K562 (cell line): ENCODE results near the gene DAAM1. TPM values are rescaled to one million over a fixed set of nuclear protein-coding genes. Genes with fewer than 3 reads are reported as not detected.

Source experiments
- ATAC-seq: fragments of 200-7000 bp; cut with Tn5 transposase; 3 replicates; pipeline ENCODE4 v1.9.1; 2020; ENCODE audit warnings: moderate library complexity
- BruUV-seq: library from RNA; stranded (reverse); fragments of 400-500 nt; replicated peaks from 2 replicates; lab custom pipeline; 2021; lab: Mats Ljungman, UMichigan
- CTCF ChIA-PET: fragments of 300-600 bp; formaldehyde crosslinking; extraction: SDS; loops from one replicate; lab custom pipeline; 2021; ENCODE audit warnings: low intra/inter-chr PET ratio; lab: Yijun Ruan, JAX
- POLR2A ChIA-PET: fragments of 300-600, 350-650 bp; sonication (Branson Sonifier 250); formaldehyde crosslinking; extraction: SDS; loops from one replicate; lab custom pipeline; 2021; ENCODE audit warnings: antibody characterized with exemption, inconsistent platforms; lab: Yijun Ruan, JAX
- DNase-seq, 4 experiments: peaks; one replicate each; pipeline versions ENCODE4 v3.0.0 to v3.0.0-alpha.2; 2011 to 2018; ENCODE audit warnings: low spot score in 3 of 4, mixed read lengths in 3 of 4; ENCODE audit errors: extremely low read depth in 1 of 4
- FAIRE-seq: peaks from 2 replicates; lab custom pipeline; 2011; peaks lifted over from hg19 to GRCh38; lab: Jason Lieb, UNC
- H2AFZ ChIP-seq: 2 replicates; pipeline ENCODE4 v1.6.0; 2011; ENCODE audit warnings: low read depth, low read length, control low read depth, inconsistent platforms
- H3K27ac ChIP-seq: fragments of 200-600 bp; 3 replicates; pipeline ENCODE4 v1.8.0; 2011; ENCODE audit warnings: low read depth, mild to moderate bottlenecking, control low read depth, inconsistent platforms, low read length, moderate library complexity, mixed read lengths; ENCODE audit errors: extremely low read depth
- H3K27me3 ChIP-seq, 2 experiments: fragments of 300-600 bp in 1 of 2; 2 replicates in 1 of 2; 3 replicates in 1 of 2; pipeline versions ENCODE4 v1.6.0 to v1.8.0; 2011; ENCODE audit warnings: inconsistent platforms in 2 of 2, low read length in 2 of 2, mild to moderate bottlenecking in 1 of 2, mixed read lengths in 1 of 2, moderate library complexity in 1 of 2; ENCODE audit not compliant: control insufficient read depth in 2 of 2, insufficient read depth in 2 of 2
- H3K36me3 ChIP-seq: fragments of 300-600 bp; 3 replicates; pipeline ENCODE4 v1.8.0; 2011; ENCODE audit warnings: mild to moderate bottlenecking, low read length, inconsistent platforms; ENCODE audit not compliant: control insufficient read depth, insufficient read depth
- H3K4me1 ChIP-seq, 2 experiments: fragments of 200-600 bp in 1 of 2; replicated peaks in 1 of 2; 2 replicates in 1 of 2; 3 replicates in 1 of 2; pipeline versions ENCODE4 v1.5.1 to v1.8.0; 2011; ENCODE audit warnings: inconsistent platforms in 2 of 2, low read length in 2 of 2, mild to moderate bottlenecking in 1 of 2, mixed read lengths in 1 of 2, moderate library complexity in 1 of 2; ENCODE audit not compliant: control insufficient read depth in 2 of 2, insufficient read depth in 2 of 2
- H3K4me2 ChIP-seq: 2 replicates; pipeline ENCODE4 v1.6.1; 2011; ENCODE audit warnings: low read length, control low read depth, inconsistent platforms, mixed read lengths; ENCODE audit not compliant: insufficient read depth
- H3K4me3 ChIP-seq: fragments of 200-600 bp; sonication (generic), shearing (Covaris generic); 2 replicates; pipeline ENCODE4 v1.5.1; 2016; ENCODE audit warnings: control low read depth, inconsistent platforms
- H3K79me2 ChIP-seq: fragments of 200-600 bp; 3 replicates; pipeline ENCODE4 v1.8.0; 2011; ENCODE audit warnings: low read length, inconsistent platforms; ENCODE audit not compliant: control insufficient read depth, insufficient read depth
- H3K9ac ChIP-seq, 2 experiments: 2 replicates each; pipeline versions ENCODE4 v1.6.0 to v1.6.1; 2011; ENCODE audit warnings: low read depth in 2 of 2, low read length in 2 of 2, control low read depth in 1 of 2, inconsistent platforms in 1 of 2, mild to moderate bottlenecking in 1 of 2, mixed read lengths in 1 of 2; ENCODE audit not compliant: insufficient read depth in 1 of 2
- H3K9me1 ChIP-seq: one replicate; pipeline ENCODE4 v1.6.0; 2011; ENCODE audit warnings: inconsistent platforms, mild to moderate bottlenecking, low read length, moderate library complexity; ENCODE audit not compliant: control insufficient read depth, insufficient read depth
- H3K9me3 ChIP-seq: replicated peaks from 2 replicates; pipeline ENCODE4 v1.5.1; 2011; ENCODE audit warnings: low read depth, low read length, inconsistent platforms; ENCODE audit not compliant: control insufficient read depth, insufficient read depth
- H4K20me1 ChIP-seq: replicated peaks from 2 replicates; pipeline ENCODE4 v1.6.1; 2011; ENCODE audit warnings: low read length, inconsistent platforms, mixed read lengths; ENCODE audit not compliant: control insufficient read depth, insufficient read depth
- ARHGAP35 ChIP-seq: fragments of 450-650 bp; IDR thresholded peaks from 2 replicates; pipeline ENCODE4 v1.6.1; 2018; ENCODE audit not compliant: partially characterized antibody
- CBX8 ChIP-seq: fragments of 200-600 bp; sonication (generic); IDR thresholded peaks from 2 replicates; pipeline ENCODE4 v1.6.1; 2012; ENCODE audit warnings: borderline replicate concordance, mixed run types, low read depth, mild to moderate bottlenecking, moderate library complexity, mixed read lengths, low read length, control low read depth, inconsistent platforms; ENCODE audit not compliant: poor library complexity, severe bottlenecking; ENCODE audit errors: extremely low read depth
- ELK3 ChIP-seq: fragments of 450-650 bp; formaldehyde crosslinking; IDR thresholded peaks from 2 replicates; pipeline ENCODE4 v1.4.0; 2020; ENCODE audit warnings: mild to moderate bottlenecking
- GTF2E2 ChIP-seq: fragments of 200-800 bp; sonication (Bioruptor generic); IDR thresholded peaks from 2 replicates; pipeline ENCODE4 v1.6.1; 2016; ENCODE audit warnings: missing genetic modification characterization, missing compliant biosample characterization
- HNRNPL ChIP-seq: fragments of 200-400 bp; formaldehyde crosslinking; IDR thresholded peaks from 2 replicates; pipeline ENCODE4 v1.6.1; 2017; ENCODE audit warnings: low read depth, mild to moderate bottlenecking, low read length
- JUN ChIP-seq, 2 experiments: sonication (generic) in 1 of 2; formaldehyde crosslinking in 1 of 2; IDR thresholded peaks; 2 replicates each; pipeline versions ENCODE4 v1.6.1 to v1.8.0; 2012 to 2022; ENCODE audit warnings: borderline replicate concordance in 2 of 2, mild to moderate bottlenecking in 2 of 2, improper control_type of control experiment in 1 of 2, low read depth in 1 of 2, low read length in 1 of 2, missing genetic modification reagents in 1 of 2
- MAFK ChIP-seq: IDR thresholded peaks from 2 replicates; pipeline ENCODE4 v1.6.1; 2011; ENCODE audit warnings: low read length, improper control_type of control experiment
- MTA1 ChIP-seq: fragments of 450-650 bp; IDR thresholded peaks from 2 replicates; pipeline ENCODE4 v1.6.1; 2017; ENCODE audit warnings: borderline replicate concordance
- SMAD1 ChIP-seq: fragments of 150-350 bp; IDR thresholded peaks from 2 replicates; pipeline ENCODE4 v1.6.1; 2014; ENCODE audit warnings: low read length, low read depth; ENCODE audit not compliant: partially characterized antibody
- VEZF1 ChIP-seq: fragments of 200-800 bp; sonication (Bioruptor generic); IDR thresholded peaks from 2 replicates; pipeline ENCODE4 v1.6.1; 2017; ENCODE audit warnings: missing genetic modification characterization, missing compliant biosample characterization
- ZNF140 ChIP-seq: fragments of 250-450 bp; sonication (Bioruptor Pico); IDR thresholded peaks from 2 replicates; pipeline ENCODE4 v1.8.0; 2021; ENCODE audit warnings: moderate library complexity, mild to moderate bottlenecking, inconsistent platforms
- WGBS: fragments of 100-300 bp; shearing (Covaris generic); methylation state at CpG from one replicate; pipeline ENCODE4 v1.1.6; 2016; ENCODE audit warnings: low coverage, mixed read lengths; ENCODE audit not compliant: insufficient coverage; ENCODE audit errors: missing lambda C conversion rate; 5-methylcytosine and 5-hydroxymethylcytosine counted together
- in situ Hi-C: fragments of 300-500 bp; cut with MboI; formaldehyde crosslinking; loops from 4 replicates; pipeline ENCODE4 v1.15.0; 2018; ENCODE audit warnings: inconsistent platforms, mixed read lengths
- intact Hi-C: fragments of 100-400 bp; cut with micrococcal nuclease; formaldehyde crosslinking; loops from 2 replicates; pipeline ENCODE4 v1.14.2; 2022
- polyA plus RNA-seq, 8 experiments: library from polyadenylated mRNA; depleted of rRNA in 4 of 8; stranded (reverse) in 5 of 8; unstranded in 3 of 8; fragments of >200 nt; fragmentation: Nextera tagmentation in 2 of 8; fragmentation: Illumina TruSeq in 1 of 8; extraction: Ambion mirVana in 2 of 8; extraction: Trizol in 1 of 8; gene quantifications; 2 replicates each; pipeline versions ENCODE4 v1.2.1 to v1.2.3, GENCODE V29; 2011 to 2014; ENCODE audit warnings: inconsistent platforms in 1 of 8, missing spikeins in 1 of 8
- total RNA-seq, 7 experiments: library from RNA; depleted of rRNA in 6 of 7; stranded (reverse); fragments of >200 nt in 6 of 7; fragmentation: Illumina TruSeq in 2 of 7; extraction: Trizol in 2 of 7; gene quantifications; 2 replicates each; pipeline versions ENCODE4 v1.2.1 to v1.2.3, GENCODE V29; 2011 to 2021; ENCODE audit warnings: low replicate concordance in 1 of 7

The DAAM1 gene
- total and polyA plus RNA-seq, 9 of the 15 experiments (the other 6 are each of a cell fraction or from before 2014, with no cell fraction given), result 3.6 to 11.6 (median 6.7) TPM

GRCh38 chr14:59317346-59317745 lies 128.9 kb downstream of the DAAM1 start (continued):
- TF ChIP-seq VEZF1 (CRISPR knock-in tag), result no peak
- no peak for TF ChIP-seq ELK3 (CRISPR knock-in tag)
- TF ChIP-seq SMAD1, result no peak
- TF ChIP-seq HNRNPL, result no peak
- TF ChIP-seq ZNF140 (CRISPR knock-in tag), result no peak
- no peak for TF ChIP-seq MAFK
- TF ChIP-seq ARHGAP35, result no peak
- TF ChIP-seq MTA1, result no peak

GRCh38 chr14:59317798-59318505 lies 129.5 kb downstream of the DAAM1 start:
- FAIRE-seq, result no peak

More at GRCh38 chr14:59317798-59318505, 129.5 kb downstream of the DAAM1 start:
- no peak overlapping the region for H3K4me3 ChIP-seq
- no peak for TF ChIP-seq GTF2E2
- no peak for TF ChIP-seq JUN (IDR thresholded peaks at IDR 0.05; ENCODE audit: borderline replicate concordance, low read depth, low read length)
- TF ChIP-seq JUN (CRISPR knock-in tag; IDR thresholded peaks at IDR 0.05; ENCODE audit: borderline replicate concordance), result no peak
- no peak for TF ChIP-seq CBX8
- DNase-seq (no peak), ATAC-seq (no peak)
- ChIA-PET POLR2A (no interaction called here), CTCF (no interaction called here)
- H3K4me2 ChIP-seq, result no peak overlapping the region
- H3K27ac ChIP-seq, result no peak overlapping the region
- in situ Hi-C loops (no loop called here), intact Hi-C loops (no loop called here)
- H3K9me3 ChIP-seq, result no peaks in the 10 kb centered on the region
- no peaks in the 10 kb centered on the region for H3K27me3 ChIP-seq
- H3K9ac ChIP-seq, result no peak overlapping the region
- no peaks in the 10 kb centered on the region; the same call in 2 of the 3 replicates for H3K36me3 ChIP-seq
- WGBS, result 42% methylated on average over 4 of the region's 5 CpGs
- no peak overlapping the region for H2AFZ ChIP-seq
- BruUV-seq, result no TSS peak
- H4K20me1 ChIP-seq, result no peaks in the 10 kb centered on the region
- no peaks in the 10 kb centered on the region for H3K4me1 ChIP-seq
- no peaks in the 10 kb centered on the region for H3K9me1 ChIP-seq
- H3K79me2 ChIP-seq, result no peaks in the 10 kb centered on the region
